ENCODE data around the gene TRIM59. TPM values are rescaled to one million over a fixed set of nuclear protein-coding genes. Genes with fewer than 3 reads are reported as not detected.

The TRIM59 gene
- total RNA-seq, 4 donors from 2014 or later, result 0.32 to 1.6 (median 1.4) TPM

DNA sequence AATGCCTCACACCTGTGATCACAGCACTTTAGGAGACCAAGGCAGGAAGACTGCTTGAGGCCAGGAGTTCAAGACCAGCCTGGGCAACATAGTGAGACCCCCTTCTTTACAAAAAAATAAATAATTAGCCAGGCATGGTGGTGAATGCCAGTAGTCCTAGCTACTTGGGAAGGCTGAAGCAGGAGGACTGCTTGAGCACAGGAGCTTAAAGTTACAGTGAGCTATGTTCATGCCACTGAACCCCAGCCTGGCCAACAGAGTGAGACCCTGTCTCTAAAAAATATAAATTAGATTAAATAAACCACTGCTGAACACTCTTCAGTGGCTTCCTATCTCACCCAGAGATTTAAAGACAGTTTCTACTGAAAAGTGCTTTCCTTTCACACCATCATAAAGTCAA, 56.8 kb downstream of the TRIM59 start:
- no peak for TF ChIP-seq CTCF (IDR thresholded peaks at IDR 0.05)
- DNase-seq (ENCODE audit: low spot score), result no peak
- ATAC-seq (ENCODE audit: low FRiP score), result no peak

DNA sequence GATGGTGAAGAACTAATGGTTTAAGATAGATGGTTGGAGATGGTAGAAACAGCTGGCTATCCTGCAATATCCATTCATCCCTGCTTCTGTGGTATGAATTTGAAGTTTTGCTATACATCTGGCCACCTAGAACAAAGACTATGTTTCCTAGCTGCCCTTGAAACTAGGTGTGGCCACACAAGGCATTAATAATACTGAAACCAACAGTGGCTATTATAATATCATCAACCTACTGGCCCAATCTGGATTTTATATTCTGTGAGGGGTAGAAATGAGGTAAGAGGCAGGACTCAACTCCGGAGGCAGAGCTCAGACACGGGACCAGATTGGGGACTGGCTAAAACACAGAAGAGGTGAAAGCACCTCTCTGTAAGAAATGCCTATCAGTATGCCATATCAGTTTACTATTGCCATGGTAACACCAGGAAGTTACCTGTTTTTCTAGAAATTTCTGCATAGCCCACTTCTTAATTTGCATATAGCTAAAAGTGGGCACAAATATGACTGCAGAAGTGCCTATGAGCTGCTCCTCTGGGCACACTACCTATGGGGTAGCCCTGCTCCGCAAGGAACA, 58.9 kb downstream of the TRIM59 start:
- DNase-seq (ENCODE audit: low spot score) (no peak), ATAC-seq (ENCODE audit: low FRiP score) (no peak)

More for the DNA sequence above, 58.9 kb downstream of the TRIM59 start:
- TF ChIP-seq CTCF (IDR thresholded peaks at IDR 0.05), result no peak

Small RNA genes lying within 50 kb of the gene (small RNA-seq; reads per million reads assigned to genes)
- gene MIR15B (9.1 reads per million, percentile 87 among the genes with 10 or more reads in this experiment), gene MIR16-2 (2.2 reads per million, percentile 45 among the genes with 10 or more reads in this experiment), gene RNU7-136P (not detected)

Other genes with a start within 250 kb of the TRIM59 start
- gene C3orf80, start 224.4 kb downstream of the TRIM59 start, total RNA-seq, result under 1 TPM; 0.24 to 0.95 (median 0.33) TPM
- gene IFT80, start 50.6 kb downstream of the TRIM59 start, total RNA-seq, result 10 to 100 TPM; 13.9 to 34.5 (median 19.9) TPM
- gene SMC4, start 50.1 kb downstream of the TRIM59 start, total RNA-seq, result 10 to 100 TPM; 12.7 to 33.1 (median 16.7) TPM
- 10 to 100 TPM; 25.7 to 43.6 (median 33.7) TPM for gene KPNA4, start 115.8 kb upstream of the TRIM59 start, total RNA-seq
- not detected for gene ARL14, start 227.4 kb upstream of the TRIM59 start, total RNA-seq

Data from omental fat pad (tissue), 4 donors.